A549 (cell line): Measurements from ENCODE around the gene PI4K2A.
"Not testable (repeated sequence)": the region's sequence is repeated elsewhere in the genome, so short reads cannot be mapped to it uniquely, and the experiment has no call there.

Source experiments
- ELK1 ChIP-seq: fragments of 150-350 bp; IDR thresholded peaks from 2 replicates; pipeline ENCODE4 v1.6.1; 2014; ENCODE audit warnings: low read depth, mild to moderate bottlenecking, low read length
- HOXA7 ChIP-seq: fragments of 250-450 bp; sonication (Bioruptor Pico); IDR thresholded peaks from 2 replicates; pipeline ENCODE4 v1.5.0; 2020; ENCODE audit warnings: mild to moderate bottlenecking, moderate library complexity
- RNF2 ChIP-seq: fragments of 200-600 bp; sonication (generic); IDR thresholded peaks from 2 replicates; pipeline ENCODE4 v1.6.1; 2016; ENCODE audit warnings: low read depth, mild to moderate bottlenecking, antibody characterized with exemption, moderate library complexity, borderline replicate concordance
- TF ChIP-seq, protein P1 (sequence below): fragments of >200 bp; sonication (Bioruptor Twin); formaldehyde crosslinking; IDR thresholded peaks from 3 replicates; pipeline ENCODE4 v1.5.1; 2016
- TF ChIP-seq, protein P2 (sequence below): fragments of 200-600 bp; sonication (generic); IDR thresholded peaks from 2 replicates; pipeline ENCODE4 v1.6.1; 2016; ENCODE audit warnings: antibody characterized with exemption, mild to moderate bottlenecking, moderate library complexity

GRCh38 chr10:97642471-97643159, 2.1 kb downstream of the PI4K2A start:
- TF ChIP-seq, protein P1, sequence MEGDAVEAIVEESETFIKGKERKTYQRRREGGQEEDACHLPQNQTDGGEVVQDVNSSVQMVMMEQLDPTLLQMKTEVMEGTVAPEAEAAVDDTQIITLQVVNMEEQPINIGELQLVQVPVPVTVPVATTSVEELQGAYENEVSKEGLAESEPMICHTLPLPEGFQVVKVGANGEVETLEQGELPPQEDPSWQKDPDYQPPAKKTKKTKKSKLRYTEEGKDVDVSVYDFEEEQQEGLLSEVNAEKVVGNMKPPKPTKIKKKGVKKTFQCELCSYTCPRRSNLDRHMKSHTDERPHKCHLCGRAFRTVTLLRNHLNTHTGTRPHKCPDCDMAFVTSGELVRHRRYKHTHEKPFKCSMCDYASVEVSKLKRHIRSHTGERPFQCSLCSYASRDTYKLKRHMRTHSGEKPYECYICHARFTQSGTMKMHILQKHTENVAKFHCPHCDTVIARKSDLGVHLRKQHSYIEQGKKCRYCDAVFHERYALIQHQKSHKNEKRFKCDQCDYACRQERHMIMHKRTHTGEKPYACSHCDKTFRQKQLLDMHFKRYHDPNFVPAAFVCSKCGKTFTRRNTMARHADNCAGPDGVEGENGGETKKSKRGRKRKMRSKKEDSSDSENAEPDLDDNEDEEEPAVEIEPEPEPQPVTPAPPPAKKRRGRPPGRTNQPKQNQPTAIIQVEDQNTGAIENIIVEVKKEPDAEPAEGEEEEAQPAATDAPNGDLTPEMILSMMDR, result not testable (repeated sequence)
- TF ChIP-seq, protein P2, sequence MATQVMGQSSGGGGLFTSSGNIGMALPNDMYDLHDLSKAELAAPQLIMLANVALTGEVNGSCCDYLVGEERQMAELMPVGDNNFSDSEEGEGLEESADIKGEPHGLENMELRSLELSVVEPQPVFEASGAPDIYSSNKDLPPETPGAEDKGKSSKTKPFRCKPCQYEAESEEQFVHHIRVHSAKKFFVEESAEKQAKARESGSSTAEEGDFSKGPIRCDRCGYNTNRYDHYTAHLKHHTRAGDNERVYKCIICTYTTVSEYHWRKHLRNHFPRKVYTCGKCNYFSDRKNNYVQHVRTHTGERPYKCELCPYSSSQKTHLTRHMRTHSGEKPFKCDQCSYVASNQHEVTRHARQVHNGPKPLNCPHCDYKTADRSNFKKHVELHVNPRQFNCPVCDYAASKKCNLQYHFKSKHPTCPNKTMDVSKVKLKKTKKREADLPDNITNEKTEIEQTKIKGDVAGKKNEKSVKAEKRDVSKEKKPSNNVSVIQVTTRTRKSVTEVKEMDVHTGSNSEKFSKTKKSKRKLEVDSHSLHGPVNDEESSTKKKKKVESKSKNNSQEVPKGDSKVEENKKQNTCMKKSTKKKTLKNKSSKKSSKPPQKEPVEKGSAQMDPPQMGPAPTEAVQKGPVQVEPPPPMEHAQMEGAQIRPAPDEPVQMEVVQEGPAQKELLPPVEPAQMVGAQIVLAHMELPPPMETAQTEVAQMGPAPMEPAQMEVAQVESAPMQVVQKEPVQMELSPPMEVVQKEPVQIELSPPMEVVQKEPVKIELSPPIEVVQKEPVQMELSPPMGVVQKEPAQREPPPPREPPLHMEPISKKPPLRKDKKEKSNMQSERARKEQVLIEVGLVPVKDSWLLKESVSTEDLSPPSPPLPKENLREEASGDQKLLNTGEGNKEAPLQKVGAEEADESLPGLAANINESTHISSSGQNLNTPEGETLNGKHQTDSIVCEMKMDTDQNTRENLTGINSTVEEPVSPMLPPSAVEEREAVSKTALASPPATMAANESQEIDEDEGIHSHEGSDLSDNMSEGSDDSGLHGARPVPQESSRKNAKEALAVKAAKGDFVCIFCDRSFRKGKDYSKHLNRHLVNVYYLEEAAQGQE, result not testable (repeated sequence)
- not testable (repeated sequence) for TF ChIP-seq ELK1; HOXA7 (CRISPR knock-in tag); RNF2
